H9 (cell line): ENCODE results near the gene IGF2. TPM values are rescaled to one million over a fixed set of nuclear protein-coding genes. Genes with fewer than 3 reads are reported as not detected.

Experiments
- DNase-seq: peaks from one replicate; pipeline ENCODE4 v3.0.0-alpha.2; 2017
- H2AFZ ChIP-seq: one replicate; pipeline ENCODE4 v1.6.1; 2013; ENCODE audit warnings: mild to moderate bottlenecking, low read length, control low read depth, moderate library complexity
- H2AK5ac ChIP-seq: 2 replicates; pipeline ENCODE4 v1.6.1; 2013; ENCODE audit warnings: low read length, control low read depth, mixed read lengths; ENCODE audit not compliant: insufficient read length
- H2BK120ac ChIP-seq: one replicate; pipeline ENCODE4 v1.6.1; 2013; ENCODE audit warnings: low read depth, mild to moderate bottlenecking, low read length, control low read depth, inconsistent platforms; ENCODE audit not compliant: poor library complexity, severe bottlenecking
- H2BK12ac ChIP-seq: 2 replicates; pipeline ENCODE4 v1.6.1; 2013; ENCODE audit warnings: low read length, control low read depth, mixed read lengths, low read depth; ENCODE audit not compliant: insufficient read length
- H2BK15ac ChIP-seq: 2 replicates; pipeline ENCODE4 v1.6.1; 2013; ENCODE audit warnings: low read depth, low read length, control low read depth
- H2BK20ac ChIP-seq: one replicate; pipeline ENCODE4 v1.6.1; 2013; ENCODE audit warnings: low read depth, mild to moderate bottlenecking, low read length, control low read depth, inconsistent platforms; ENCODE audit not compliant: poor library complexity, severe bottlenecking
- H2BK5ac ChIP-seq: 2 replicates; pipeline ENCODE4 v1.6.1; 2013; ENCODE audit warnings: low read length, control low read depth, mixed read lengths; ENCODE audit not compliant: insufficient read length
- H3K14ac ChIP-seq: 2 replicates; pipeline ENCODE4 v1.6.1; 2013; ENCODE audit warnings: low read length, control low read depth; ENCODE audit not compliant: insufficient read depth
- H3K18ac ChIP-seq: 2 replicates; pipeline ENCODE4 v1.6.1; 2013; ENCODE audit warnings: low read depth, mild to moderate bottlenecking, mixed read lengths, low read length, control low read depth; ENCODE audit not compliant: insufficient read length
- H3K23ac ChIP-seq: 2 replicates; pipeline ENCODE4 v1.6.1; 2013; ENCODE audit warnings: low read length, control low read depth, mixed read lengths, low read depth; ENCODE audit not compliant: insufficient read length
- H3K23me2 ChIP-seq: 2 replicates; pipeline ENCODE4 v1.6.1; 2013; ENCODE audit warnings: low read depth, mild to moderate bottlenecking, mixed read lengths, low read length, control low read depth; ENCODE audit not compliant: insufficient read length, poor library complexity, severe bottlenecking
- H3K27ac ChIP-seq: 2 replicates; pipeline ENCODE4 v1.5.1; 2013; ENCODE audit warnings: low read length, control low read depth, mixed read lengths, low read depth; ENCODE audit not compliant: insufficient read length
- H3K27me3 ChIP-seq: 2 replicates; pipeline ENCODE4 v1.6.1; 2013; ENCODE audit warnings: low read length, control low read depth, inconsistent platforms; ENCODE audit not compliant: insufficient read depth
- H3K4ac ChIP-seq: 2 replicates; pipeline ENCODE4 v1.6.1; 2013; ENCODE audit warnings: low read depth, mild to moderate bottlenecking, control low read depth, inconsistent platforms, low read length, moderate library complexity
- H3K4me1 ChIP-seq: 2 replicates; pipeline ENCODE4 v1.6.1; 2013; ENCODE audit warnings: low read length, control low read depth, inconsistent platforms; ENCODE audit not compliant: insufficient read depth
- H3K4me2 ChIP-seq: 2 replicates; pipeline ENCODE4 v1.6.1; 2013; ENCODE audit warnings: low read length, control low read depth, mixed read lengths; ENCODE audit not compliant: insufficient read length, insufficient read depth
- H3K56ac ChIP-seq: 2 replicates; pipeline ENCODE4 v1.6.1; 2013; ENCODE audit warnings: low read depth, mild to moderate bottlenecking, mixed read lengths, low read length, control low read depth; ENCODE audit not compliant: insufficient read length
- H3K79me1 ChIP-seq: 2 replicates; pipeline ENCODE4 v1.6.1; 2013; ENCODE audit warnings: low read depth, mild to moderate bottlenecking, moderate library complexity, low read length, control low read depth, inconsistent platforms; ENCODE audit not compliant: insufficient read depth, poor library complexity, severe bottlenecking
- H3K79me2 ChIP-seq: 2 replicates; pipeline ENCODE4 v1.6.1; 2013; ENCODE audit warnings: low read length, control low read depth, inconsistent platforms; ENCODE audit not compliant: insufficient read depth
- H3K9ac ChIP-seq: 2 replicates; pipeline ENCODE4 v1.6.1; 2013; ENCODE audit warnings: low read length, control low read depth, mixed read lengths; ENCODE audit not compliant: insufficient read length; ENCODE audit errors: extremely low read depth
- H3K9me3 ChIP-seq: one replicate; pipeline ENCODE4 v1.6.1; 2013; ENCODE audit warnings: low read depth, low read length, inconsistent platforms; ENCODE audit not compliant: control insufficient read depth
- H3T11ph ChIP-seq: one replicate; pipeline ENCODE4 v1.6.1; 2013; ENCODE audit warnings: mild to moderate bottlenecking, low read length, control low read depth, inconsistent platforms
- H4K20me1 ChIP-seq: one replicate; pipeline ENCODE4 v1.6.1; 2013; ENCODE audit not compliant: control insufficient read depth, insufficient read length, insufficient read depth
- H4K5ac ChIP-seq: 2 replicates; pipeline ENCODE4 v1.6.1; 2013; ENCODE audit warnings: low read depth, mild to moderate bottlenecking, mixed read lengths, low read length, control low read depth; ENCODE audit not compliant: insufficient read length
- H4K8ac ChIP-seq: replicated peaks from 2 replicates; pipeline ENCODE4 v1.6.1; 2013; ENCODE audit warnings: low read length, control low read depth, mixed read lengths, low read depth; ENCODE audit not compliant: insufficient read length
- H4K91ac ChIP-seq: 2 replicates; pipeline ENCODE4 v1.6.1; 2013; ENCODE audit warnings: low read depth, mild to moderate bottlenecking, moderate library complexity, mixed read lengths, low read length, control low read depth; ENCODE audit not compliant: insufficient read length
- H3K27ac Mint-ChIP-seq, 3 experiments: 2 replicates in 2 of 3; 3 replicates in 1 of 3; pipeline ENCODE4 v1.8.0; 2020 to 2021; ENCODE audit warnings: mixed read lengths in 3 of 3, mild to moderate bottlenecking in 1 of 3, moderate library complexity in 1 of 3
- H3K27me3 Mint-ChIP-seq: 2 replicates; pipeline ENCODE4 v1.8.0; 2021; ENCODE audit warnings: low read depth, mild to moderate bottlenecking, moderate library complexity, mixed read lengths
- H3K36me3 Mint-ChIP-seq, 3 experiments: 2 replicates in 2 of 3; 3 replicates in 1 of 3; pipeline ENCODE4 v1.8.0; 2020 to 2021; ENCODE audit warnings: low read depth in 3 of 3, mixed read lengths in 3 of 3; ENCODE audit not compliant: insufficient read depth in 1 of 3
- H3K4me1 Mint-ChIP-seq, 2 experiments: 2 replicates each; pipeline ENCODE4 v1.8.0; 2020; ENCODE audit warnings: mixed read lengths in 2 of 2
- H3K4me3 Mint-ChIP-seq, 2 experiments: 2 replicates in 1 of 2; 3 replicates in 1 of 2; pipeline ENCODE4 v1.8.0; 2020 to 2021; ENCODE audit warnings: mild to moderate bottlenecking in 2 of 2, mixed read lengths in 2 of 2, moderate library complexity in 1 of 2
- H3K9me3 Mint-ChIP-seq, 2 experiments: 2 replicates in 1 of 2; 3 replicates in 1 of 2; pipeline ENCODE4 v1.8.0; 2020; ENCODE audit warnings: mild to moderate bottlenecking in 2 of 2, mixed read lengths in 2 of 2, moderate library complexity in 1 of 2
- WGBS: extraction: QIAGEN DNeasy Blood & Tissue Kit; methylation state at CpG from one replicate; pipeline ENCODE4 v1.1.7; 2013; ENCODE audit warnings: missing lambda C conversion rate, low lambda C conversion rate, mixed read lengths; ENCODE audit not compliant: insufficient read length; ENCODE audit errors: extremely low coverage; 5-methylcytosine and 5-hydroxymethylcytosine counted together
- total RNA-seq: library from RNA; stranded (reverse); gene quantifications from 2 replicates; pipeline ENCODE4 v1.2.1, GENCODE V29; 2021
- TF ChIP-seq, protein P1 (sequence below): fragments of 200-600 bp; sonication (generic); conservative IDR thresholded peaks from 3 replicates; pipeline ENCODE4 v1.8.0; 2021; ENCODE audit warnings: antibody characterized with exemption, mild to moderate bottlenecking

Gene IGF2
- total RNA-seq, 1 experiment from 2014 or later, result 2.8 TPM

DNA sequence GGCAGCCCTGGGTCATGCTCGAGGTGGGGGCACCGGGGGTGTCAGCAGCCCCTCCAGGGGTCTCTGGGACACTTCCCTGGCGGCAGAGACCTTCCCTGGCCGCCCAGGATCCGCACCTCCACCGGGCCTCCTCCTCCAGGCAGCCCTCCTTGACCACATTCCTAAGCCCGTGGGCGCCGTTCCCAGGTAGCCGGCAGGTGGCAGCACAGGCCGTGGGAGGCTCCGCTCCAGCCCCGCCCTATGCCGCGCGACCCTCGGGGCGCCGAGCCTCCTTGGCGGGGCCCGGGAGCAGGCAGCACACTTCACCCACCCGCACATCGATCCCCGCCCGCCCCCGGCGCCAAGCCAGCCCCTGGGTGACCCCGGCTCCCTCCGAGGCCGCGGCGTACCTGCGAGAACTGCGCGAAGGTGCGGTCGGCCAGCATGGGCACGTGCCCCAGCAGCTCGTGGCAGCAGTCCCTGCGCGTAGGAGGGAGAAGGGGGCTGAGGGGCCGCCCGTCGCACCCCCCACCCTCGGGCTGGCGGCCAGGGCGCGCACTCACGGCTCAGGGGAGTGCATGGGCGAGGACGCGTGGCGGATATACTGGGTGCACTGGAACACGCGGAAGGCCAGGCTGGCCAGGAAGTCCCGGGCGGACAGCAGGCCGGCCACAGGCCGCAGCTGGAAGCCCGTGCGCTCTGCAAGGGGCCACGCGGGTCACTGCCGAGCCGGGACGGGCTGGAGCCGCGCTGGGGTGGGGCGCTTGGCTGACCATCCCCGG, 27.1 kb upstream of the IGF2 start:
- Mint-ChIP-seq H3K4me3 (no peak overlapping the region), H3K4me1 (no peaks in the 10 kb centered on the region), H3K27ac (no peak overlapping the region), H3K36me3 (no peaks in the 10 kb centered on the region), H3K27me3 (peaks cover 12% of the 10 kb centered on the region), H3K9me3 (no peaks in the 10 kb centered on the region)
- Histone ChIP-seq H3K27ac (no peak overlapping the region), H4K5ac (no peak overlapping the region), H3K27me3 (no peaks in the 10 kb centered on the region), H4K20me1 (no peaks in the 10 kb centered on the region), H3K9me3 (no peaks in the 10 kb centered on the region), H3K4ac (no peak overlapping the region), H4K91ac (no peak overlapping the region), H3K79me2 (no peaks in the 10 kb centered on the region), H3K14ac (no peak overlapping the region), H3K23me2 (peaks cover 3% of the 10 kb centered on the region), H2BK12ac (no peak overlapping the region), H3K56ac (no peak overlapping the region), H3T11ph (no peak overlapping the region), H3K9ac (no peak overlapping the region), H3K4me1 (no peaks in the 10 kb centered on the region), H3K18ac (no peak overlapping the region), H2BK5ac (no peak overlapping the region), H3K23ac (no peak overlapping the region), H2BK120ac (no peak overlapping the region), H2BK15ac (no peak overlapping the region), H3K79me1 (no peaks in the 10 kb centered on the region), H4K8ac (no peak overlapping the region), H3K4me2 (no peak overlapping the region), H2AK5ac (no peak overlapping the region), H2BK20ac (no peak overlapping the region), H2AFZ (no peak overlapping the region)
- peak; percentile 69 for DNase-seq
- TF ChIP-seq, protein P1, sequence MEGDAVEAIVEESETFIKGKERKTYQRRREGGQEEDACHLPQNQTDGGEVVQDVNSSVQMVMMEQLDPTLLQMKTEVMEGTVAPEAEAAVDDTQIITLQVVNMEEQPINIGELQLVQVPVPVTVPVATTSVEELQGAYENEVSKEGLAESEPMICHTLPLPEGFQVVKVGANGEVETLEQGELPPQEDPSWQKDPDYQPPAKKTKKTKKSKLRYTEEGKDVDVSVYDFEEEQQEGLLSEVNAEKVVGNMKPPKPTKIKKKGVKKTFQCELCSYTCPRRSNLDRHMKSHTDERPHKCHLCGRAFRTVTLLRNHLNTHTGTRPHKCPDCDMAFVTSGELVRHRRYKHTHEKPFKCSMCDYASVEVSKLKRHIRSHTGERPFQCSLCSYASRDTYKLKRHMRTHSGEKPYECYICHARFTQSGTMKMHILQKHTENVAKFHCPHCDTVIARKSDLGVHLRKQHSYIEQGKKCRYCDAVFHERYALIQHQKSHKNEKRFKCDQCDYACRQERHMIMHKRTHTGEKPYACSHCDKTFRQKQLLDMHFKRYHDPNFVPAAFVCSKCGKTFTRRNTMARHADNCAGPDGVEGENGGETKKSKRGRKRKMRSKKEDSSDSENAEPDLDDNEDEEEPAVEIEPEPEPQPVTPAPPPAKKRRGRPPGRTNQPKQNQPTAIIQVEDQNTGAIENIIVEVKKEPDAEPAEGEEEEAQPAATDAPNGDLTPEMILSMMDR, result peak; percentile 89
- no CpG with 5 or more reads among the region's 70 CpGs for WGBS
